Mesothelial cell of epicardium (in vitro differentiated cells): ENCODE data around the gene IRX3. TPM values are rescaled to one million over a fixed set of nuclear protein-coding genes. Genes with fewer than 3 reads are reported as not detected.
A peak's percentile ranks its signal among the peaks of the same experiment; 100 is the strongest.

Source experiments
- DNase-seq, 2 experiments: peaks; one replicate each; pipeline ENCODE4 v3.0.0; 2021; ENCODE audit warnings: low spot score in 2 of 2; ENCODE audit not compliant: unreplicated experiment in 2 of 2
- H3K27ac Mint-ChIP-seq: 2 replicates; pipeline ENCODE4 v1.8.0; 2021; ENCODE audit warnings: mixed read lengths
- H3K27me3 Mint-ChIP-seq: 2 replicates; pipeline ENCODE4 v1.8.0; 2021; ENCODE audit warnings: low read depth, mixed read lengths
- H3K36me3 Mint-ChIP-seq: 2 replicates; pipeline ENCODE4 v1.8.0; 2021; ENCODE audit warnings: mixed read lengths
- H3K4me1 Mint-ChIP-seq: 2 replicates; pipeline ENCODE4 v1.8.0; 2021; ENCODE audit warnings: mixed read lengths
- H3K4me3 Mint-ChIP-seq: 2 replicates; pipeline ENCODE4 v1.8.0; 2021; ENCODE audit warnings: mild to moderate bottlenecking, moderate library complexity, mixed read lengths
- H3K9me3 Mint-ChIP-seq: 2 replicates; pipeline ENCODE4 v1.8.0; 2021; ENCODE audit warnings: mixed read lengths
- CTCF ChIP-seq: fragments of 200-600 bp; sonication (generic); IDR thresholded peaks from one replicate; pipeline ENCODE4 v1.5.0; 2021; ENCODE audit warnings: antibody characterized with exemption; ENCODE audit not compliant: unreplicated experiment
- total RNA-seq: library from RNA; stranded (reverse); gene quantifications from 3 replicates; pipeline ENCODE4 v1.2.1, GENCODE V29; 2021

Gene IRX3
- total RNA-seq, 1 donor from 2014 or later = 45.2 TPM

- DNase-seq = no peak
- Mint-ChIP-seq H3K4me3 (peak overlapping the region; percentile 95), H3K27me3 (peaks cover 62% of the 10 kb centered on the region), H3K9me3 (no peaks in the 10 kb centered on the region), H3K4me1 (peaks cover 28% of the 10 kb centered on the region), H3K27ac (peak overlapping the region; percentile 81), H3K36me3 (peaks cover 16% of the 10 kb centered on the region)
- TF ChIP-seq CTCF = no peak
These were observed 2.8 kb downstream of the IRX3 start for GRCh38 chr16:54283725-54284318.

DNA sequence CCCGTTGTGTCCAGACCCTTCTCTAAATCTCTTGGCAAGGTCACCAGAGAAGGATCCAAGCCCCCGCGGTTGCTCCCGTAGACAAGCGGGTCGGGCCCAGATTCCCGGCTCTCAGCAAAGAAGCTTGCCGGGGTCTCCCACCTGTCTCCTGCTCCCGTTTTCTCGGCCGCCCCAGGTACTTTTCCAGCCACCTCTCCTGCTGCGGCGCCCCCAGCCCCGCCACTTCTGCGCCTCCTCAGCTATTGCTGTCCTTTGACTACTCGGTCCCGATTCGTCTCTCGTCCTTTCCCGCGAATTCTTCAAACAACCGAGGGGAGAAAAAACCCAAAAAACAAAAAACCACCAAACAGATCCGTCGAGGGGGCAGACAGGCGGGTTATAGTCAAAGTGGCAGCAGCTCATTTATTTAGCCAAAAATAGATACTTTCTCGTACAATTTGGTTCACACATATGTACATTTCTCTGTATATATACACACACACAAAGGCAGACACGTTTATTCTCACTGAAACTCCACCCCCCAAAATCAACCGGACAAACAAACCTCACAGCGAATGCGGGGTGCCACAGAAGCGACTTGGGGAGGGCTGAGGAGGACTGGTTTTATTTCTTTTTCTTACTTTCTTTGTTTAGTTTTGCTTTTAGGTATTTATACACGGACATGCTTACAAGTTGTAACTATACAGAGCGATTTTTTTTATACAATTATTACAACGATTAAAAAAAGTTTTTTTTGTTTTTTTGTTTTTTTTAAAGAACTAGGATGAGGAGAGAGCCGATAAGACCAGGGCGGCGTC, 3.5 kb downstream of the IRX3 start:
- peak in 1 of 2 experiments; percentile 41 for DNase-seq
- Mint-ChIP-seq H3K36me3 (peaks cover 16% of the 10 kb centered on the region), H3K27me3 (peaks cover 56% of the 10 kb centered on the region), H3K4me1 (peaks cover 30% of the 10 kb centered on the region), H3K27ac (peak overlapping the region; percentile 81), H3K4me3 (peak overlapping the region; percentile 95), H3K9me3 (no peaks in the 10 kb centered on the region)
- TF ChIP-seq CTCF = no peak

DNA sequence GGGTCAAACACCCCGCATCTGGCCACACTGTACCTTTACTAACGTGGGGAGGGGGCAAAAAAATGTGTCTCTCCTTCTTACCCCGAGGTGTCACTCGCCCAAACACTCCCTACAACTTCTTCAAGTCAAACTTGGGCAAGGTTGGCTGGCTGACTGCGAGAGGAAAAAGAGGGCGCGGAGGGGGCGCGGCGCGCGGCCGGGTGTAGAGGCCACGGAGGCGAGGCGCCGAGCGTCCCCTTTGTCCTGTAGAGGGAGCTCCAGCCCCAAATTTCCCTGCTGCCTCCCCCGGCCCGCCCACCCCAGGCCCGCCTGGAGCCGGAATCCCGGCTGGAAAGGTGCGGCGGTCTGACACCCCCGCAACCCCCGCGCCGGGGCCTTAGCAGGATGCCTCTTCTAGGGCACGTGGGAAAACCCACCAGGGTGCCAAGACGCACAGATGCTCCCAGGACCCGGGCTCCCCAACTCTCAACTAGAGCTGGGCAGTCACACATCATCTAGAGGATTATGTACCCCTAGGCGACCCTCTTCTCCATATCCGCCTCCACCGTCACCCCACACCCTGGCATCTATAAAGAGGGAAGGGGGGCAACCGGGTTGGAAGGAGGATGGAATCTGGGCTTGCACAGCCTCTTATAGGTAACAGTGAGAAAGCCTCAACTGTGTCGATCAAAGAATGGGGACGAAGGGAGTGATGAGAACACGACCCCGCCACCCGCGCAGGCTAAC, 4.2 kb downstream of the IRX3 start:
- H3K4me3 Mint-ChIP-seq = peak overlapping the region; percentile 95
- peaks cover 37% of the 10 kb centered on the region for H3K4me1 Mint-ChIP-seq

DNA sequence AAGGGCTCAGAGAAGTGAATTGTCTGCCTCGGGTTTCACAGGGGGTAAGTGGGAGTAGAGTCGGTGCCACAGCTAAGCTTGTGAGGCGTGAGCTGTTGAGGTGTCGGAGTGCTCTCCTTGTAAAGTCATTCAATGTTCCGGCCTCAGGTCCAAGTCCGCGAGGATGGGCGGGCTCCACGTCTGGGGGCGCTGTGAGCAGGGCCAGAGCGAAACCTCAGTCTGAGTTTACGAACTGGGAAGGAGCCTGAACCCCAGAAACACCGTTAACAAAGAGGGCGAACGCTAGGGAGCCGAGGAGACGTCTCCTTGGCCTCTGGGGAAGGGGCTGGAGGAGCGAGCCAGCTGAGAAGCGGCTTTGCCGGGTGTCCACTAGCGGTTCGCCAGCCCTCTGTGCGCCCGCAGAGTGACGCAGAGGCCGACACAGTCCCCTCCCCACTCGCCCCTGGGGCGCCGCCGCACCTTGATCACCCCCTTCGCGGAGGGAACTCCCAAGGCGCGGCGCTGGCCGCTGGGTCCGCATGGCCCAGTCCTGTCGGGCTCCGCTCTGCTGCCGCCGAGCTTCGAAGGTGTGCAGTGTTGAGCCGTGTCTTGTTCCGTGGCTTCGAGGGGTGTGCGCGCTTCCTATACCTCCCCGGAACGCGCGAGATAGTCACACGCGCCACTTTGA, 4.9 kb downstream of the IRX3 start:
- Mint-ChIP-seq H3K27me3 (peaks cover 46% of the 10 kb centered on the region), H3K27ac (peak overlapping the region; percentile 88), H3K36me3 (peaks cover 16% of the 10 kb centered on the region), H3K4me3 (peak overlapping the region; percentile 95), H3K4me1 (peaks cover 42% of the 10 kb centered on the region), H3K9me3 (no peaks in the 10 kb centered on the region)
- DNase-seq = peak in 1 of 2 experiments; percentile 54
- TF ChIP-seq CTCF = no peak

More for the DNA sequence above, 4.2 kb downstream of the IRX3 start:
- peak; percentile 60 for TF ChIP-seq CTCF
- DNase-seq = peak in 1 of 2 experiments; percentile 77
- H3K9me3 Mint-ChIP-seq = no peaks in the 10 kb centered on the region
- peaks cover 50% of the 10 kb centered on the region for H3K27me3 Mint-ChIP-seq
- H3K27ac Mint-ChIP-seq = peak overlapping the region; percentile 88
- peaks cover 16% of the 10 kb centered on the region for H3K36me3 Mint-ChIP-seq

DNA sequence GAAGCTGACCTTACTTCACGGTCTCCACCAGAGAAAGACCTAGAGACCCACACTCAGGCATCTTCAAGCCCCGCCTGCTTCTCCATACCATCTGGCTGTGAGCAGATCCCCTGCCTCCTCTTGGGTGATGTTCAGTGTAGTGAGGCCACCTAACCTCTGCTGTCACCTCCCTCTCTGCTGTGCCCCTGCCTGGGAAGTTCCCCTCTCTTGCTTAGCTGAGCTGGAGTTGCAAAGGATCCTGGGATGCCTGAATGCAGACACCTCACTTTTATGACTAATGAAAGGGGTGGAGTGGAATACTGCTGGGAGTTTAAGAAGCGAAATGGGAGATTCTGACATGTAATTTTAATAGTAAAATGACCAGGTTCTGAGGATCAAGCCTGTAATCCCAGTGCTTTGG, 5.8 kb downstream of the IRX3 start:
- no peak overlapping the region for H3K27ac Mint-ChIP-seq
- no peak overlapping the region for H3K4me3 Mint-ChIP-seq

More for the DNA sequence above, 5.8 kb downstream of the IRX3 start:
- H3K27me3 Mint-ChIP-seq = peaks cover 42% of the 10 kb centered on the region
- H3K4me1 Mint-ChIP-seq = peaks cover 45% of the 10 kb centered on the region
- no peaks in the 10 kb centered on the region for H3K9me3 Mint-ChIP-seq
- H3K36me3 Mint-ChIP-seq = peaks cover 16% of the 10 kb centered on the region
- peak in 1 of 2 experiments; percentile 34 for DNase-seq
- TF ChIP-seq CTCF = no peak
